ENCODE data around the gene PHPT1.

PHPT1 gene

GRCh38 chr9:136814725-136815421, 34.3 kb upstream of the PHPT1 start:
- no peak for TF ChIP-seq CTCF (IDR thresholded peaks at IDR 0.05; ENCODE audit: control insufficient read depth, extremely low read depth, insufficient read depth)
- DNase-seq (ENCODE audit: low read depth) = no peak

GRCh38 chr9:136815422-136815782, 33.8 kb upstream of the PHPT1 start:
- TF ChIP-seq CTCF (IDR thresholded peaks at IDR 0.05; ENCODE audit: control insufficient read depth, extremely low read depth, insufficient read depth) = no peak
- no peak overlapping the region for H3K4me3 ChIP-seq (ENCODE audit: low read depth, low read length)
- DNase-seq (ENCODE audit: low read depth) = no peak

More at GRCh38 chr9:136814725-136815421, 34.3 kb upstream of the PHPT1 start:
- H3K4me3 ChIP-seq (ENCODE audit: low read depth, low read length) = no peak overlapping the region

GRCh38 chr9:136820971-136821825, 28.0 kb upstream of the PHPT1 start:
- H3K4me3 ChIP-seq (ENCODE audit: low read depth, low read length) = no peak overlapping the region
- DNase-seq (ENCODE audit: low read depth) = no peak
- TF ChIP-seq CTCF (IDR thresholded peaks at IDR 0.05; ENCODE audit: control insufficient read depth, extremely low read depth, insufficient read depth) = no peak

GRCh38 chr9:136821826-136822544, 27.2 kb upstream of the PHPT1 start:
- no peak for DNase-seq (ENCODE audit: low read depth)
- no peak overlapping the region for H3K4me3 ChIP-seq (ENCODE audit: low read depth, low read length)
- TF ChIP-seq CTCF (IDR thresholded peaks at IDR 0.05; ENCODE audit: control insufficient read depth, extremely low read depth, insufficient read depth) = no peak

GRCh38 chr9:136823136-136824046, 25.8 kb upstream of the PHPT1 start:
- H3K4me3 ChIP-seq (ENCODE audit: low read depth, low read length) = no peak overlapping the region
- no peak for DNase-seq (ENCODE audit: low read depth)
- no peak for TF ChIP-seq CTCF (IDR thresholded peaks at IDR 0.05; ENCODE audit: control insufficient read depth, extremely low read depth, insufficient read depth)

Measured in LNCaP clone FGC (cell line).